Keratinocyte (primary cell): ENCODE results near the gene SEPTIN6. TPM values are rescaled to one million over a fixed set of nuclear protein-coding genes. Genes with fewer than 3 reads are reported as not detected.

ENCODE experiments used
- DNase-seq: peaks from one replicate; pipeline ENCODE4 v3.0.0-alpha.2; 2011; ENCODE audit warnings: low read depth, missing footprints, low spot score
- FAIRE-seq: peaks from 2 replicates; lab custom pipeline; 2011; peaks lifted over from hg19 to GRCh38; lab: Jason Lieb, UNC
- H2AFZ ChIP-seq: 2 replicates; pipeline ENCODE4 v1.6.0; 2012; ENCODE audit warnings: low read length, control low read depth, inconsistent platforms; ENCODE audit not compliant: control insufficient read depth
- H3K27ac ChIP-seq: 2 replicates; pipeline ENCODE4 v1.5.1; 2011; ENCODE audit warnings: low read length; ENCODE audit not compliant: control insufficient read depth, insufficient read depth
- H3K27me3 ChIP-seq: 3 replicates; pipeline ENCODE4 v1.6.0; 2011; ENCODE audit warnings: low read length; ENCODE audit not compliant: control insufficient read depth, insufficient read depth; ENCODE audit errors: extremely low read depth
- H3K36me3 ChIP-seq, 2 experiments: 2 replicates in 1 of 2; 3 replicates in 1 of 2; pipeline ENCODE4 v1.5.1; 2011; ENCODE audit warnings: low read length in 2 of 2, mild to moderate bottlenecking in 1 of 2; ENCODE audit not compliant: control insufficient read depth in 2 of 2, insufficient read depth in 2 of 2; ENCODE audit errors: extremely low read depth in 1 of 2
- H3K4me1 ChIP-seq: 3 replicates; pipeline ENCODE4 v1.5.1; 2011; ENCODE audit warnings: low read length; ENCODE audit not compliant: control insufficient read depth, insufficient read depth; ENCODE audit errors: extremely low read depth
- H3K4me2 ChIP-seq: 3 replicates; pipeline ENCODE4 v1.6.0; 2011; ENCODE audit warnings: low read depth, low read length; ENCODE audit not compliant: control insufficient read depth, insufficient read depth; ENCODE audit errors: extremely low read depth
- H3K4me3 ChIP-seq, 3 experiments: fragments of 200-600 bp in 1 of 3; sonication (generic) in 1 of 3; 2 replicates in 2 of 3; 3 replicates in 1 of 3; pipeline ENCODE4 v1.5.1; 2011 to 2016; ENCODE audit warnings: low read length in 3 of 3, mild to moderate bottlenecking in 3 of 3, control low read depth in 2 of 3, inconsistent platforms in 1 of 3, low read depth in 1 of 3, mixed read lengths in 1 of 3, mixed run types in 1 of 3, moderate library complexity in 1 of 3; ENCODE audit not compliant: control insufficient read depth in 2 of 3, insufficient read depth in 2 of 3; ENCODE audit errors: extremely low read depth in 1 of 3
- H3K79me2 ChIP-seq: 2 replicates; pipeline ENCODE4 v1.6.0; 2012; ENCODE audit warnings: low read length; ENCODE audit not compliant: control insufficient read depth, insufficient read depth
- H3K9ac ChIP-seq: 3 replicates; pipeline ENCODE4 v1.6.0; 2011; ENCODE audit warnings: low read length; ENCODE audit not compliant: control insufficient read depth, insufficient read depth; ENCODE audit errors: extremely low read depth
- H3K9me1 ChIP-seq: 3 replicates; pipeline ENCODE4 v1.6.0; 2011; ENCODE audit warnings: low read length; ENCODE audit not compliant: control insufficient read depth, insufficient read depth; ENCODE audit errors: extremely low read depth
- H3K9me3 ChIP-seq: 2 replicates; pipeline ENCODE4 v1.5.1; 2012; ENCODE audit warnings: low read depth, low read length; ENCODE audit not compliant: control insufficient read depth
- H4K20me1 ChIP-seq: 3 replicates; pipeline ENCODE4 v1.6.0; 2011; ENCODE audit warnings: low read length; ENCODE audit not compliant: control insufficient read depth, insufficient read depth; ENCODE audit errors: extremely low read depth
- CTCF ChIP-seq, 3 experiments: IDR thresholded peaks in 1 of 3; conservative IDR thresholded peaks in 1 of 3; optimal IDR thresholded peaks in 1 of 3; 2 replicates in 2 of 3; 3 replicates in 1 of 3; pipeline versions ENCODE3 to v1.5.1; 2011; ENCODE audit warnings: low read length in 3 of 3, mild to moderate bottlenecking in 3 of 3, moderate library complexity in 2 of 3, control low read depth in 1 of 3, inconsistent platforms in 1 of 3; ENCODE audit not compliant: insufficient read depth in 2 of 3; ENCODE audit errors: extremely low read depth in 1 of 3
- EZH2 ChIP-seq: IDR thresholded peaks from one replicate; pipeline ENCODE4 v1.6.1; 2012; ENCODE audit warnings: inconsistent platforms, mild to moderate bottlenecking, low read length, moderate library complexity
- dilution Hi-C: fragments of 300-500 bp; cut with MboI; formaldehyde crosslinking; loops from one replicate; pipeline ENCODE4 v1.7.0; 2020; ENCODE audit warnings: low sequenced_read_pairs; ENCODE audit not compliant: extremely low pct_ligation_motif_present
- polyA plus RNA-seq, 5 experiments: library from polyadenylated mRNA; depleted of rRNA in 3 of 5; stranded (reverse) in 3 of 5; stranded (forward) in 1 of 5; unstranded in 1 of 5; fragments of >200 nt; gene quantifications; 1 replicate in 1 of 5; 2 replicates in 3 of 5; 3 replicates in 1 of 5; pipeline versions ENCODE4 v1.2.1 to v1.2.3, GENCODE V29; 2011 to 2012; ENCODE audit warnings: missing spikeins in 2 of 5, low read depth in 1 of 5, low replicate concordance in 1 of 5

SEPTIN6 gene
- polyA plus RNA-seq, 1 donor (not counting 4 experiments of a cell fraction or from before 2014, with no cell fraction given), result 12.6 TPM

- H3K4me2 ChIP-seq, result peak overlapping the region; percentile 64
- no peaks in the 10 kb centered on the region for H3K36me3 ChIP-seq
- H3K4me1 ChIP-seq, result peaks cover 9% of the 10 kb centered on the region
- H3K79me2 ChIP-seq, result no peaks in the 10 kb centered on the region
- H3K9ac ChIP-seq, result peak overlapping the region; percentile 61
- FAIRE-seq (no peak), DNase-seq (no peak)
- H3K9me1 ChIP-seq, result no peaks in the 10 kb centered on the region
- H3K27me3 ChIP-seq, result no peaks in the 10 kb centered on the region
- H2AFZ ChIP-seq, result peak overlapping the region; percentile 67
- no peaks in the 10 kb centered on the region for H4K20me1 ChIP-seq
- no peaks in the 10 kb centered on the region for H3K9me3 ChIP-seq
- no peak overlapping the region for H3K27ac ChIP-seq
- dilution Hi-C loops, result no loop called here
- peak overlapping the region; percentile 55 to 66 (median 59) for H3K4me3 ChIP-seq
- TF ChIP-seq CTCF (optimal IDR thresholded peaks at IDR 0.05 in 1 of 3, IDR thresholded peaks at IDR 0.05 in 1 of 3, conservative IDR thresholded peaks at IDR 0.05 in 1 of 3; ENCODE audit: extremely low read depth in 1 of 3, insufficient read depth in 2 of 3, low read length in 3 of 3), result no peak
- no peak for TF ChIP-seq EZH2
Observed at GRCh38 chrX:119692191-119693039, 553 bp downstream of the SEPTIN6 start.

- Histone ChIP-seq H3K27me3 (no peaks in the 10 kb centered on the region), H3K27ac (no peak overlapping the region), H4K20me1 (no peaks in the 10 kb centered on the region), H3K4me1 (peaks cover 9% of the 10 kb centered on the region), H3K79me2 (no peaks in the 10 kb centered on the region), H2AFZ (no peak overlapping the region), H3K4me3 (no peak overlapping the region), H3K36me3 (no peaks in the 10 kb centered on the region), H3K9me1 (no peaks in the 10 kb centered on the region), H3K4me2 (peak overlapping the region; percentile 64), H3K9me3 (no peaks in the 10 kb centered on the region), H3K9ac (no peak overlapping the region)
- no peak for FAIRE-seq
- DNase-seq, result no peak
- TF ChIP-seq EZH2 (no peak), CTCF (optimal IDR thresholded peaks at IDR 0.05 in 1 of 3, IDR thresholded peaks at IDR 0.05 in 1 of 3, conservative IDR thresholded peaks at IDR 0.05 in 1 of 3; ENCODE audit: extremely low read depth in 1 of 3, insufficient read depth in 2 of 3, low read length in 3 of 3) (no peak)
- dilution Hi-C loops, result no loop called here
Observed at GRCh38 chrX:119690921-119691716, 1.8 kb downstream of the SEPTIN6 start.
